ENCODE results near the gene OR5AU1. TPM values are rescaled to one million over a fixed set of nuclear protein-coding genes. Genes with fewer than 3 reads are reported as not detected.

The OR5AU1 gene
- total RNA-seq, 1 donor from 2014 or later, result not detected

Other genes starting within 250 kb of the OR5AU1 start
- not detected for gene RNASE2, start 200.6 kb downstream of the OR5AU1 start, total RNA-seq (ENCODE audit: unreplicated experiment)
- 81.5 TPM for gene METTL17, start 166.1 kb downstream of the OR5AU1 start, total RNA-seq (ENCODE audit: unreplicated experiment)
- not detected for gene SLC39A2, start 156.8 kb downstream of the OR5AU1 start, total RNA-seq (ENCODE audit: unreplicated experiment)
- 33.1 TPM for gene NDRG2, start 131.0 kb downstream of the OR5AU1 start, total RNA-seq (ENCODE audit: unreplicated experiment)
- not detected for gene TPPP2, start 125.8 kb downstream of the OR5AU1 start, total RNA-seq (ENCODE audit: unreplicated experiment)
- gene RNASE13, start 121.3 kb downstream of the OR5AU1 start, total RNA-seq (ENCODE audit: unreplicated experiment), result not detected
- gene RNASE7, start 113.7 kb downstream of the OR5AU1 start, total RNA-seq (ENCODE audit: unreplicated experiment), result not detected
- not detected for gene RNASE8, start 98.2 kb downstream of the OR5AU1 start, total RNA-seq (ENCODE audit: unreplicated experiment)
- gene ARHGEF40, start 85.8 kb downstream of the OR5AU1 start, total RNA-seq (ENCODE audit: unreplicated experiment), result 42.4 TPM
- gene ZNF219, start 57.4 kb downstream of the OR5AU1 start, total RNA-seq (ENCODE audit: unreplicated experiment), result 103 TPM
- gene TMEM253, start 55.0 kb downstream of the OR5AU1 start, total RNA-seq (ENCODE audit: unreplicated experiment), result 0.64 TPM
- 514 TPM for gene HNRNPC, start 113.4 kb upstream of the OR5AU1 start, total RNA-seq (ENCODE audit: unreplicated experiment)
- gene RPGRIP1, start 124.0 kb upstream of the OR5AU1 start, total RNA-seq (ENCODE audit: unreplicated experiment), result not detected
- gene SUPT16H, start 228.0 kb upstream of the OR5AU1 start, total RNA-seq (ENCODE audit: unreplicated experiment), result 97.6 TPM